WI38 (cell line): ENCODE measurements around the gene TNRC6B.

ENCODE experiments used
- H3K4me3 ChIP-seq: 2 replicates; pipeline ENCODE4 v1.5.1; 2011; ENCODE audit warnings: low read depth, mild to moderate bottlenecking, control low read depth, low read length
- TF ChIP-seq, protein P1 (sequence below): IDR thresholded peaks from 2 replicates; pipeline ENCODE4 v1.5.1; 2012; ENCODE audit warnings: low read depth, mild to moderate bottlenecking, control low read depth, low read length

TNRC6B gene

GRCh38 chr22:40322021-40322420 lies 144.3 kb downstream of the TNRC6B start:
- H3K4me3 ChIP-seq = no peak overlapping the region
- TF ChIP-seq, protein P1, sequence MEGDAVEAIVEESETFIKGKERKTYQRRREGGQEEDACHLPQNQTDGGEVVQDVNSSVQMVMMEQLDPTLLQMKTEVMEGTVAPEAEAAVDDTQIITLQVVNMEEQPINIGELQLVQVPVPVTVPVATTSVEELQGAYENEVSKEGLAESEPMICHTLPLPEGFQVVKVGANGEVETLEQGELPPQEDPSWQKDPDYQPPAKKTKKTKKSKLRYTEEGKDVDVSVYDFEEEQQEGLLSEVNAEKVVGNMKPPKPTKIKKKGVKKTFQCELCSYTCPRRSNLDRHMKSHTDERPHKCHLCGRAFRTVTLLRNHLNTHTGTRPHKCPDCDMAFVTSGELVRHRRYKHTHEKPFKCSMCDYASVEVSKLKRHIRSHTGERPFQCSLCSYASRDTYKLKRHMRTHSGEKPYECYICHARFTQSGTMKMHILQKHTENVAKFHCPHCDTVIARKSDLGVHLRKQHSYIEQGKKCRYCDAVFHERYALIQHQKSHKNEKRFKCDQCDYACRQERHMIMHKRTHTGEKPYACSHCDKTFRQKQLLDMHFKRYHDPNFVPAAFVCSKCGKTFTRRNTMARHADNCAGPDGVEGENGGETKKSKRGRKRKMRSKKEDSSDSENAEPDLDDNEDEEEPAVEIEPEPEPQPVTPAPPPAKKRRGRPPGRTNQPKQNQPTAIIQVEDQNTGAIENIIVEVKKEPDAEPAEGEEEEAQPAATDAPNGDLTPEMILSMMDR = no peak

- H3K4me3 ChIP-seq = no peak overlapping the region
- TF ChIP-seq, protein P1 = no peak
Measured at GRCh38 chr22:40322818-40323447, 145.2 kb downstream of the TNRC6B start.

DNA sequence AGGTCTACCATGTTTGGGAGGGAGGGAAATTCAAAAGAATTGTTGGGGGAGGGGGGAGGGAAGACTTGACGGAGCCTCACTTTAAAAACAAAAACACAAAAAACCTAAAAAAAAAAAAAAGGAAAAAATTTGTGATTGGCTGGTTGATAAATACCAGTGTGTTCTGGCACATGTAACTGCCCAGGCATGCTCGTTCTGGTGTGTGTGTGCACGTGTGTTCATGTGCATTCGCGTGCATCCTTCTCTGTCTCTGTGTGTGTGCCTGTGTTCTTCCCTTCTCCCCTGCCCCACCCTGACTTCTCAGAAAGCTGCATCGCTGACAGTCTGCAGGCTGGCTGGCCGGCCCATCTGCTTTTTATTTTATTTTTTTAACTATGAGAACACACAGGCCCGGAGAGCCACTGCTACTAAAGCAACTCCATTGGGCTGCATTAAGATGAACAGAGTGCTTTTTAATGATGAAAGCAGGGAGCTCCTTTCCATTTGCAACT lies 146.0 kb downstream of the TNRC6B start:
- TF ChIP-seq, protein P1 = no peak
- no peak overlapping the region for H3K4me3 ChIP-seq

- no peak overlapping the region for H3K4me3 ChIP-seq
- TF ChIP-seq, protein P1 = no peak
Measured at GRCh38 chr22:40324468-40325305, 147.0 kb downstream of the TNRC6B start.

GRCh38 chr22:40325315-40325714 lies 147.6 kb downstream of the TNRC6B start:
- TF ChIP-seq, protein P1 = no peak
- no peak overlapping the region for H3K4me3 ChIP-seq

DNA sequence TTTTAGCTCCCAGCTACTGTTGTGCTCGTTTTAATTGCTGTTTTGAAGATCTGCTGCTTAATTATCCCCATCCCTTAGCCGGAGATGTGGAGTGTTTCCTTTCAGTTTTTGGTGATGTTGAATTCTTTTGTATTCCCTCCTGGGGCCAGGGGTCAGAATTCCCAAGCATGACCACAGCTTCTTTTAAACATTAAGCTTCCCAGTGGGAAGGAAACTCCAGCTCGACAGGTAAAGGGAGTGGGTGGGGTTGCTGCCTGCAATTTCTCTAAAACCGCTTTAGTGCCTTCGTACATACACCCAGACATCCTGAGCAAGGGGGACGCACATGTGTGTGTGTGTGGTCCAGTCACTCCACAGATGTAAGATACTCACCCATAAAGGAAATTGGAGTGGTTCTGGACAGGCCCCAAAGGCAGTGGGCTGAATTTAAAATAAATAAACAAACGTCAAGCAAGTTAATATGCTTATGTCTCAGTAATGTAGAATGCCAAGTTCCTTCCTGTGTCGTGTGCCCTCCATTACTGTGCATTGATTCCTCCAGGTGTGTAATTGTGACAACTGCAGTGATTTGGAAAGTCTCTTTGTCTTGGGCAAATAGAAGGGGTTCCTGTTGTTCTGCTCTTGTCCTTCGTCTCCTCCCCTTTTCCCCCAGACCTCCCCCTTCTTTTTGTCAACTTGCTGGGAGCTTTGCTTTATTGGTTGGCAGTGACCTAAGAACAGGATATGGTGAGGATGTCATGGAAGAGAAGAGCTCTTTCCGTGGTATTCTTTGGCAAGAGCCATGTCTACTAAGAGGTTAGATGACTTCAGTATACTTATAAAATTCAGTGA lies 149.4 kb downstream of the TNRC6B start:
- H3K4me3 ChIP-seq = no peak overlapping the region
- TF ChIP-seq, protein P1 = no peak
